Medulla oblongata (tissue), 1 donor: ENCODE data around the gene CFAP44.
"Not testable (repeated sequence)": the region's sequence is repeated elsewhere in the genome, so short reads cannot be mapped to it uniquely, and the experiment has no call there.

Source experiments
- DNase-seq: peaks from one replicate; pipeline ENCODE4 v3.0.0-alpha.2; 2015; ENCODE audit errors: extremely low spot score

Gene CFAP44, protein sequence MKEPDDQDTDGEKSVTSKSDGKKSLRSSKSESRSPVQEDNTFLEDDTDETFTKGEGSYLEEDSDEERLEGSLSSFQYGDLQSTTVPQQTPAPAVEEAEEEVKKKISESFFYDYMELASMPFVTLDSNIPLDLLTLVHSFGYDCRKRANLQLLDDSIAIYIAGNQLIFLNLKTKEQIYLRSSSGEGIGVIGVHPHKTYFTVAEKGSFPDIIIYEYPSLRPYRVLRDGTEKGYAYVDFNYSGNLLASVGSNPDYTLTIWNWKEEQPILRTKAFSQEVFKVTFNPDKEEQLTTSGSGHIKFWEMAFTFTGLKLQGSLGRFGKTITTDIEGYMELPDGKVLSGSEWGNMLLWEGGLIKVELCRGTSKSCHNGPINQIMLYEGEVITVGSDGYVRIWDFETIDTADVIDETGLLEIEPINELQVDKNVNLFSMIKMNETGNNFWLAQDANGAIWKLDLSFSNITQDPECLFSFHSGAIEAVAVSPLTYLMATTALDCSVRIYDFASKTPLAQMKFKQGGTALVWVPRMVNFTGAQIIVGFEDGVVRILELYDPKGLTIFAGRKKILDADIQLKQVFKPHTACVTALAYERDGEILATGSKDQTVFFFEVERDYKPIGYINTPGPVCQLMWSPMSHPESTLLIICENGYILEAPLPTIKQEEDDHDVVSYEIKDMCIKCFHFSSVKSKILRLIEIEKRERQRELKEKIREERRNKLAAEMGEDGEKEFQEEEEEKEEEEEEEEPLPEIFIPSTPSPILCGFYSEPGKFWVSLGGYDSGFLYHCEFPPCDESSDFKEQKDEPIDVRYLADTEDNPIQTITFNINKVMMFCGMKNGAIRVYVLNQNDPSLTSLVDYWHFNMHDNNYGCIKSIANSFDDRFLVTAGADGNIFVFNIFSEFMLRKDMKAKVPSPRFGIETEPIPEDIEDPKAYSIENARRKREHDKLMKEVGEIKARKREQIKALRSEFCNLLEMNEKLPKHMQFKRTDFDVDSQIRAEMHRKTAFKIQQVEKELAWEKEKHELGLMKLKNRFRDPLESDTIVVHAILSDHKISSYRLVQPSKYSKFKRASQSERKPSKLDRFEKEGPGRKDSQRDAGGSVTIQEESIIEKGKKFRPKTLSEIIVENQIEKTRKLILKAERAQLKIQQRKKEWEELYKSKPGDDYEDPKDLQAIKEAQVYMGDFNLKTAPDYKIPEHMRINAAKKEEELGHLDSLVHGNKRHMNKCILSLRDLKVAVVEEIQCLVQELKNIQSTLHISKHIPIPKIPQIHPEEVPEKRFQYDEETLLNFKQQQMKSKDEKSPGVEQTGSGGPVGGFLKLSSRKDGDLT (N-terminal part only)

DNA sequence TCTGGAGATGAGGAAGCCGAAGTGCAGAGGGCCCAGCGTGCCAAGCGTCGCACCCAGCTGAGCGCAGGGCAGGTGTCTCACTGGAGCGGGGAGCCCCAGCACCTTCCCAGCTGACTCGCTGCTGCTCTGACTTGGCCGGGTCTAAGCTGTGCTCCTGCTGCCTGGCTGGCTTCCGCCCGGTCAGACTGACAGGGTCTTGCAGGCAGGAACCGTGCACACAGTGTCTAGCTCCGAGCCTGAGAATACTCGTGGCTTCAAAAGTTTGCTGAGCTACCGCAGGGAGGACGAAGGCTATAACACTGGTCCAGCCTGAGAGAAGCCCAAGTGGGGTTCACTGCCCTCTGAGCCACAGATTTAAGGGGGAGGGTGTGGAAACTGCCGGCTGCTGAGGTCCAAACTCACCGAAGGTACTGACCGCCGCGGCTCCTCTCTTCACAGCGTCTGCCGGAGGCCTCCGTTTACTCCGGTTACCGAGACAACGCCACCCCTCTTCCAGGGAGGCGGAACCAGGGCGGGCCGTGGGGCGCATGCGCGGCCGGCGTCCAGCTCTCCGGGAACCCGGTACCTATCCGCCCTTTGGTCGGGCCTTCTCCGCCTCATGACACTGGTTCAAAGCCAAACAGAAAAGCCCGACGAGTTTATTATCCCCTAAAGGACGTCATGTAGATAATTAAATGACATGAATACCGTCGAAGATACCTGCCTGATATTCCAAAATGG is at the start of gene CFAP44:
TSS of gene CFAP44 (minus strand) at position 443 of the 720 bp plus-strand sequence. CDS start 7,829 bp downstream, outside the sequence.
- peak; percentile 71 for DNase-seq

DNA sequence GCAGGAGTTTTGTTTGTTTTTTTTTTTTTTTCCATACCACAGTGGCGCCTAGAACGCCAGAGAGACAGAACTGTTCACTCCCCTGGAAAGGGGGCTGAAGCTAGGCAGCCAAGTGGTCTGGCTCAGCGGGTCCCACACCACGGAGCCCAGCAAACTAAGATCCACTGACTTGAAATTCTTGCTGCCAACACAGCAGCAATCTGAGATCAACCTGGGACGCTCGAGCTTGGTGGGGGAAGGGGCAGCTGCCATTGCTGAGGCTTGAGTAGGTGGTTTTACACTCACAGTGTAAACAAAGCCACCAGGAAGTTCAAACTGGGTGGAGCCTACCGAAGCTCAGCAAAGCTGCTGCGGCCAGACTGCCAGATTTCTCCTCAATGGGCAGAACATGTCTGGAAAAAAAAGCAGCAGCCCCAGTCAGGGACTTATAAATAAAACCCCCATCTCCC is 43.9 kb upstream of the CFAP44 start:
- no peak for DNase-seq

DNA sequence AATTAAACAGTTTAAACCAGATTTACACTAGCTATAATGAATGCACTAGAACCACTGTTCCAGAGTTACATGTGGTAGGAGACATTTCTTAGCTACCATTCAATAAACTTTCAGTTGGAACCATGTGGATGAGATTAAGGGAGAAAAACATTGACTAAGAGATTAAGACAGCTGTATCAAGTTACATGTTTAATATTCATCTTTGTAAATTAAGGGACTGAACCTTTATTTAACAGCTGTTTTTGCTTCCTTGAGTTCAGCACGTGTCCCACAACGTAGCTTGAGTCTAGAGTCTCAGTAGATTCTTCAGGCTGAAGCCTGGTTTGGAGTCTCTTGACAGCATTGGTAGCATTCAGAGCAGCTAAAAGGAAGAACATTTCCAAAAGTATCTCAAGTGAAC is 27.2 kb upstream of the CFAP44 start:
- no peak for DNase-seq

DNA sequence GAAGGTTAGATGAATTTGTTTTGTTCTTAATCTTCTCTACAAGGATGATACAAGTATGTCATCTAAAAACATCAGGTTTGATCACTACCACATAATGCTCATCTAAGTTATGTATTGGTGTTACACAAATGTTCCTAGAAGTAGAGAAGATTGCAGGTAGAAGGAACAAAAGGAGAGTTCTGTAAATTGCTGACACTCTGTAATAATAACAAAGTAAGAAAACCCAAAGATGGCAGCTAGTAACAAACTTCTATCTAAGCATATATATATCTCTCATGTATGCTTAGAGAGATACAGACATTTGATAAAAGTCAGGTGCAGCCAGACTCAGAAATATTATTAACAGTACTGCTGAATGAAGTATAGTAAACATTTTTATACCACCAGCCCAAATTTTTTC is 20.2 kb upstream of the CFAP44 start:
- DNase-seq = no peak

DNA sequence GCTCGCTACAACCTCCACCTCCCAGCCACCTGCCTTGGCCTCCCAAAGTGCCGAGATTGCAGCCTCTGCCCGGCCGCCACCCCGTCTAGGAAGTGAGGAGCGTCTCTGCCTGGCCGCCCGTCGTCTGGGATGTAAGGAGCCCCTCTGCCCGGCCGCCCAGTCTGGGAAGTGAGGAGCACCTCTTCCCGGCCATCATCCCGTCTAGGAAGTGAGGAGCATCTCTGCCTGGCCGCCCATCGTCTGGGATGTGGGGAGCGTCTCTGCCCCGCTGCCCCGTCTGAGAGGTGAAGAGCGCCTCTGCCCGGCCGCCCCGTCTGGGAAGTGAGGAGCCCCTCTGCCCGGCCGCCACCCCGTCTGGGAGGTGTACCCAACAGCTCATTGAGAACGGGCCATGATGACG is 17.3 kb upstream of the CFAP44 start:
- not testable (repeated sequence) for DNase-seq

DNA sequence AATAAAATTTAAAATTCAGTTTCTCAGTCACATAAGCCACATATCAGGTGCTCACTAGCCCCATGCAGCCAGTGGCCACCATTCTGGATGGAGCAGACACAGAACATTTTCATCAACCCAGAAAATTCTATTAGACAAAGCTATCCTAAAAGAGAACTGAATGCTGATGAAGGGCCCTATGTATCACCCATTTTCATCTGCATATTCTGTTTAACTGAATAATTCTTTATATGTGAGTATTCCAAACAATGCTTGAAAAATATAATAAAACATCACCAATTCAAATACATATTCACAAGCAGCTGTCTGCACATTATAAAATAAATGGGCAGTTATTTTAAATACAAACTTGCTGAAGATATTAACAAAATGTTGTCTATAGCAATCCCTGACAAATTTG is 14.2 kb upstream of the CFAP44 start:
- no peak for DNase-seq

DNA sequence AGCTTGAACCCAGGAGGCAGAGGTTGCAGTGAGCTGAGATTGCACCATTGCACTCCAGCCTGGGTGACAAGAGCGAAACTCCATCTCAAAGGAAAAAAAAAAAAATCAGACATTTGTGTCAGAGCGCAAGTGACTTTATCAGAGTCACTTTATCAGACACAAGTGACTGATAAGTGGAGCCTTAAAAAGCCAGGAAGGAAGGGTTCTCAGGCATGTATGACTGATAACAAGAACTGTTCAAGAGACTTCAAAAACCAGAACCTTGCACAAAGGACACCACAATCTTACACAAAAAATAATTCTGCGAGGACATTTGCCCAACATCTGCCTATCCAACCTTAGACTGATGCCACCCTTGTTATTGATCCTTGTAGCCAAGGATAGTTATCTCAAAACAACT is 13.3 kb upstream of the CFAP44 start:
- no peak for DNase-seq

DNA sequence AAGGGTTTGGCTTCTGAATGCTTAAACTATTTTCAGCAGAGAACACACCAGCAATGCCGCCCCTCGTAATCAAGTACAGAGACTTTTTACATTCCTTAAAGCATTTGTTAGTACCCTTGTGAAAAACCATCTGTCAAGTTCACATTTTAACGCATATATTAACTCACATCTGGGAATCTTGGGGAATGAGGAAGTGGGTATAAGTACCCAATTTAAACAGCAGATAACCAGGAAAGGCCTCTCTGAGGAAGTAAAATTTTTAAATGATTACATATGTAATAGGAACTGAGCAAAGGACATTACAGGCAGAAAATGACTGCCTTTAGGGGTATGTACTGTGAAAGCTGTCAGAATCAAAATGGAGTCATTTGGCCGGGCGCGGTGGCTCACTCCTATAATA is 12.8 kb upstream of the CFAP44 start:
- DNase-seq = no peak

DNA sequence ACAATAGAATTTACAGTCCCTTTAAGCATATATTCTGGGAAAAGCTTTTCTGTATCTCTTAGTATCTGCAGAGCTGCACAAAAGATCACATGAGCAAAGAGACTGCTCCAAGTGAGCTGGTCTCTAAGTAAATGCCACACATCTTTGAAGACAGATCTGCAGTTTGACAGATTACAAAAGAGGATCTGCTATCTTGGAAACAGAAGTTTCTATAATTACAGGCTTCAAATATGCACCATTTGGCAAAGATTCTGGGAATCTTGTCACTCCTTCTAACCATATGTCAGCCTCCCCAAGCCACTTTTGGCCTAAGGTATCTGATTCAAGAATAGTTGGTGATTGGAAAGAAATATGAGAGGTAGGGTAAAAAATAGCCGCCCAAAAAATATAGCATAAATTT is 9.6 kb upstream of the CFAP44 start:
- DNase-seq = no peak

DNA sequence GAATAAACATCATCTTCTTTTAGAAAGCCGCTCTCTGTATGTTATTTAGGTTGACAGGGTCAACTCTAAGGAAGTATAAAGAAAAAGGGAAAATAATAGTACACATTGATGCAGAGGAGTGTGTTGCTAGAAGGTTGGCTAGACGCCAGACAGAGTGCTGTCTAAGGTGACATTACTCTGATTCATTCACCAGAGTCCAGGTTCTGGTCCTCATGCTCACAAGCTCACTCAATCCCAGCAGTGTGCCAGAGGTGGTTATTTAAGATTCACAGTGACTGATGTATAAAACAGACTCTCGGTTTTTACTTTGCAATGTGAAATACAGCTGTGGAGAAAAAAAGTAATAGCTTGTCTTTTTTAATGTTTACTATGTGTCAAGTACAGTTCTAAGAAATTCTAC is 1.7 kb downstream of the CFAP44 start:
- no peak for DNase-seq

DNA sequence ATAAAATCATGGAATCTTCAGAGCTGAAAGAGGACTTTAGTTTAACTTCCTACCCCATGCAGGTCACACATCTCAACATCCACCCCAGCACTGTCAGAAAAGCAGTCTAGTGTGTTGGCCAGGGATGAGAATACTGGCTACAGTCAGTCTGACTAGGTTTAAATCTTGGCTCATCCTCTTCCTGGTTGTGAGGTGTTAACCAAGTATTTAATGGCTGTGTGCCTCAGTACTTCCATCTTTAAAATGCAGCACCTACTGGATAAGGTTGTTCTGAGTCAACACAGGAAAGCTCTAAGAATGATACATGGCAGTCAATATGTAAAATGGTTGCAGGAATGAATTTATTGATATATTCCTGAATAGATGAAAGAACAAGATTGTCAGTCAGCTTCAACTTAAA is 3.1 kb downstream of the CFAP44 start:
- DNase-seq = no peak

DNA sequence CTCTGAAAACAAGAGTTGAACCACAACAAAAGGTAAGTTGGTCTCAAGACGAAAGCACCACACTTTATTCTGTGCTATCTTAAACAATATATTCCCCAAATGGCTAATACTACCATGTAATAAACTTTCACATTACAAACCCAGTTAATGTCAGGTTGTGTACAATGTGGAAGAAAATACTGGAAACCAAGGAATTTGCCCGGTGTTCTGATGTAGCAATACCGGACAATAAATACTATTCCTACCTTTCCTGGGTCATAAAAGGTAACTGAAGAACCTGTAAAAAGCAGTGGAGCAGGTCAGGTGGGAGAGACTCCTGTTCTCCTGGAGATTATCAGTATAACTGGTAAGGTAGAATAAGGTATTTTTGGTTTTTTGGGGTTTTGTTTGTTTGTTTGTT is 3.9 kb downstream of the CFAP44 start:
- DNase-seq = no peak

DNA sequence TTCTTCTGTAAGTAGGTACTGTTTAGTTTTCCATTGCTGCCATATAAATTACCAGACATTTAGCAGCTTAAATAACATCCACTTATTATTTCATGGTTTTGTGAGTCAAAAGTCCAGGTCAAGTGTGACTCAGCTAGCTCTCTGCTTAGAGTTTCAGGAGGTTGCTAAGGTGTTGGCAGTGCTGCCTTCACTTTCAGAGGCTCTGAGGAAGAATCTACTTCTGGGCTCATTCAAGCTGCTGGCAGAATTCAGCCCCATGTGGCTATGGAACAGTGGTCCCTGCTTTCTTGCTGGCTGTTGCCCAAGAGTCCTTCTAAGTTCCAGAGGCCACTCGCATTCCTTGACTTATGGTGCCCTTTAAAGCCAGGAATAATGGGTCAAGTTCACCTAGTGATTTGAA is 4.5 kb downstream of the CFAP44 start:
- peak; percentile 35 for DNase-seq

DNA sequence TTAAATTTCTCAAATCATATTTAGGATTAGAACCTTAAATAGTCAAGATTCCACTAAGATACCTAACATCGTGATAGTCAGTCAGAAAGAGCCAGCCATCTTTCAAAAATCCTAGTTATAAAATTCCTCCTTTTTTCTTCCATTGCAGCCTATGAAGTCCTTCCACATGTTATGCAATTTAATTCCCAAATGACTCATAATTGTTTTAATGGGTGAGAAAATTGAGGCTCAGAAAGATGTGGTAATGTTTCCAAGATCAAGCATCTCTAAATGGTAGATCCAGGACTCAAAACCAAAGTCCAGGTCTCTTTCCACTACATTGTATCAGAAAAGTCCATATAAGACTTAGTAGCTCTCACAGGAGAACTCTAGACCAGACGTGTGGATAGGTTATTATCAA is 9.5 kb downstream of the CFAP44 start:
- DNase-seq = no peak

DNA sequence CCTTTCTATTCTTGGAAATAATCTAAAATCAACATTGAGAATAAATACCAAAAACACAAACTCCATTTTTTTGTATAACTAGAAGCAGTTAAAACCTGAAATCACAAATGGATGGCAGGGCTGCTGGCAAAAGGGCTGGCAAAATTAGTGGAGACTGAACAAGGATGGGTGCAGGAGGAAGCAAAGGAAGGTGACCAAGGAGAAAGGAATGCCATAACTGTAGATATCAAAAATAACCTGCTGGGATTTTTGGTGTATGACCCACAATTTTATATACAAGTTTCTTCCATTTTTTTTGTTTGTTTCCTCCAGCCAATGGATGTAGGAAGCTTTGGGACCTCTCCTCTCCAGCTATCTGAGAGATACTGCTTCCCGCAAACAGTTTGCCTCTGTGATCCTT is 12.7 kb downstream of the CFAP44 start:
- DNase-seq = no peak

DNA sequence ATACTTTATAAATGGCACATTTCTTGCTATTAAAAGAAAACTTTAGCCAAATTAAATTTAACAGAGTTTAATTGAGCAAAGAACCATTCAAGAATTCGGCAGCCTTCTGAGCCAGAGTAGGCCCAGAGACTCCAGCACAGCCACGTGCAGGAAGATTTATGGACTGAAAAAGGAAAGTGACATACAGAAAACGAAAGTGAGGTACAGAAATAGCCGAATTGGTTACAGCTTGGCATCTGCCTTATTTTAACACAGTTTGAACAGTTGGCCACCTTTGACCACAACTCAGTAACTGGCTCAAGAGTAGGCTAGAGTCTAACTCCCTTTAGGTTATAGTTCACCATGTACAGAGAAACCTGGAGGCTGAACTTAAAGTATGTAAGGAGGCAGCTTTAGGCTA is 17.6 kb downstream of the CFAP44 start:
- DNase-seq = no peak

DNA sequence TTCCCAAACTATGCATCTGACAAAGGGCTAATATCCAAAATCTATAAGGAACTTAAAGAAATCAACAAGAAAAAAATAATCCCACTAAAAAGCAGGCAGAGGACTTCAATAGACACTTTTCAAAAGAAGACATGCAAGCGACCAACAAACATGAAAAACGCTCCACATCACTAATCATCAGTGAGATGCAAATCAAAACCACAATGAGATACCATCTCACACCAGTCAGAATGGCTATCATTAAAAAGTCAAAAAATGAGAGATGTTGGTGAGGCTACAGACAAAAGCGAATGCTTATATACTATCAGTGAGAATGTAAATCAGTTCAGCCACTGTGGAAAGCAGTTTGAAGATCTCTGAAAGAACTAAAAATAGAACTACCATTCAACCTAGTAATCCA is 20.2 kb downstream of the CFAP44 start:
- DNase-seq = no peak

DNA sequence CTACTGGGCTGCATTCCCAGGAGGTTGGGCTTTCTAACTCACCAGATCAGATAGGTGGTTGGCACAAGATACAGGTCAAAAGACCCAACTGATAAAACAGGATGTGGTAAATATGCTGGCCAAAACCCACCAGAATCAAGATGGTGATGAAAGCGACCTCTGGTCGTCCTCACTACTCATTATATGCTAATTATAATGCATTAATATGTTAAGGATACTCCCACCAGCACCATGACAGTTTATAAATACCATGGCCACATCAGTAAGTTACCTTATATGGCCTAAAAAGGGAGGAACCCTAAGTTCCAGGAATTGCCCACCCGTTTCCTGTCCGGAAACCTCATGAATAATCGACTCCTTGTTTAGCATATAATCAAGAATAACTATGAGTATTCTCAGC is 31.6 kb downstream of the CFAP44 start:
- no peak for DNase-seq

DNA sequence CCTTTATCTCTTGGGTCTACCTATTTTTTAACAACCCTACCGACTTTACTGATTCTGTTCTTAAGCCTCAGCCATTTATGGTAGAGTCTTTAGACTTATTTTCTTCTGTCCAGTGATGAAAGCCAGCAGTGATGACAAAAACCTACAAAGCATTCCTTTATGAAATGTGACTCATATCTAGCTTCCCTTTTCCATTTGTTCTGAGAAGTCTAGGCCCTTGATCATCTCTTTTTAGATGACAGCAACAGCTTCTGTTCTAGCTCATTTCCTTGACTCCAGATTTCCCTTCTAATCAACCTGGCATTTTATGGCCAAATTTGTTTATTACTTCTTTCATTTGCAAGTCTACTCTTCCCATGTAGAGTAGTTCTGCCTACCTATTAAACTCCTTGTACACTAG is 36.1 kb downstream of the CFAP44 start:
- no peak for DNase-seq

DNA sequence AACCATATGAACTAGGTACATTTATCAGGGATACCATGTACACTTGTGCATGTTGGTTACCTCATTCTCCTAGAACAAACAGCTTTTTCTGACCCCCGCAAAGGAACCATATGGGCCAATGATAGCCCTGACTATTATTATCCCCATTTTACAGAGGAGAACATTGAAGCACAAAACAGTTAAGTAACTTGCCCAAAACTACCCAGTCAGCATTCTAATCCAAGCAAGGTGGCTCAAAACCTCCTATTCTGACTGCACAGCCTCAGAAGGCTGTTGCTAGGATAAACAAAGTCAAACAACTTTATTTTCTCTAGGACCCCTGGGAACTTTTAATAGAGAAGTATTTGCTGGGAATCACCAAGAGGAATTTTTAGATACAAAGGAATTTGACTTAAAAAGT is 36.7 kb downstream of the CFAP44 start:
- DNase-seq = no peak
